Measurements from ENCODE around the gene CYTH4. TPM values are rescaled to one million over a fixed set of nuclear protein-coding genes. Genes with fewer than 3 reads are reported as not detected.

CYTH4 gene
- total RNA-seq, 1 experiment from 2014 or later, result 3.8 TPM

GRCh38 chr22:37340331-37341262, 58.3 kb downstream of the CYTH4 start:
- no peak overlapping the region for H3K4me2 ChIP-seq (ENCODE audit: low read length)
- H3K27ac ChIP-seq (ENCODE audit: low read depth, low read length), result no peak overlapping the region; the same call in 1 of the 2 replicates
- no peaks in the 10 kb centered on the region for H3K79me2 ChIP-seq (ENCODE audit: insufficient read depth, low read length)
- H2AFZ ChIP-seq (ENCODE audit: low read depth, low read length, poor library complexity, severe bottlenecking), result no peak overlapping the region
- peak; percentile 36 for ATAC-seq
- ChIA-PET RAD21 (ENCODE audit: low non-redundant PET in 1 of 2, low total read pairs in 2 of 2, uncharacterized antibody in 2 of 2, unreplicated experiment in 2 of 2) (interaction anchor here in 1 of 2 experiments (0.9 kb wide), 1 partner anchor 20 kb away, joined by 3 read pairs; no protein-coding TSS in a partner anchor), POLR2A (interaction anchor here (1.2 to 1.5 kb wide), 3 partner anchors 10 to 18 kb away, joined by 3 to 10 read pairs (median 3); no protein-coding TSS in a partner anchor), CTCF (interaction anchor here (2.5 kb wide), 1 partner anchor 9 kb away, joined by 15 read pairs; no protein-coding TSS in a partner anchor)
- H3K9me3 ChIP-seq (ENCODE audit: control insufficient read depth in 1 of 2, insufficient read depth in 1 of 2, low read depth in 1 of 2, low read length in 2 of 2), result no peaks in the 10 kb centered on the region
- no peak overlapping the region for H3K4me3 ChIP-seq (replicated peaks in 1 of 2; ENCODE audit: low read depth in 1 of 2, low read length in 2 of 2)
- DNase-seq (ENCODE audit: low read depth, low spot score), result no peak
- peaks cover 51 to 64% of the 10 kb centered on the region in 2 experiments for H3K4me1 ChIP-seq (ENCODE audit: control insufficient read depth in 1 of 2, insufficient read depth in 2 of 2, low read length in 2 of 2)
- TF ChIP-seq CEBPB (IDR thresholded peaks at IDR 0.05; ENCODE audit: low read depth), result no peak
- TF ChIP-seq ELF1 (IDR thresholded peaks at IDR 0.05; ENCODE audit: borderline replicate concordance, low read depth), result no peak
- no peak for TF ChIP-seq SRF (IDR thresholded peaks at IDR 0.05; ENCODE audit: low read depth)
- no peak for TF ChIP-seq CTCF (IDR thresholded peaks at IDR 0.05 in 2 of 3, conservative IDR thresholded peaks at IDR 0.05 in 1 of 3; ENCODE audit: borderline replicate concordance in 1 of 3, insufficient read depth in 1 of 3, low read depth in 2 of 3, low read length in 2 of 3)
- no peak for TF ChIP-seq CBX3 (IDR thresholded peaks at IDR 0.05; ENCODE audit: low read depth)
- TF ChIP-seq SIN3A (IDR thresholded peaks at IDR 0.05; ENCODE audit: low read depth), result no peak
- no peak for TF ChIP-seq POLR2AphosphoS5 (IDR thresholded peaks at IDR 0.05; ENCODE audit: low read depth, low read length)
- TF ChIP-seq YY1 (IDR thresholded peaks at IDR 0.05; ENCODE audit: extremely low read depth, insufficient replicate concordance, low read depth, low read length), result no peak
- no peak for TF ChIP-seq EGR1 (IDR thresholded peaks at IDR 0.05; ENCODE audit: low read depth)
- H3K36me3 ChIP-seq (ENCODE audit: control insufficient read depth in 1 of 2, insufficient read depth in 2 of 2, low read length in 2 of 2), result no peaks in the 10 kb centered on the region
- no peak overlapping the region for H3K9ac ChIP-seq (ENCODE audit: low read length)
- H3K27me3 ChIP-seq (ENCODE audit: insufficient read depth, low read length), result no peaks in the 10 kb centered on the region
- no peaks in the 10 kb centered on the region for H4K20me1 ChIP-seq (ENCODE audit: insufficient read depth)
- BruUV-seq (replicated peaks), result no TSS peak
- H3K9me2 ChIP-seq (ENCODE audit: insufficient read depth), result no peaks in the 10 kb centered on the region
- intact Hi-C loops (cut with micrococcal nuclease), result no loop called here

Measured in HCT116 (cell line).